Astrocyte of the spinal cord (primary cell): ENCODE measurements around the gene EVI2A.

ENCODE experiments used
- DNase-seq: peaks from one replicate; pipeline ENCODE4 v3.0.0; 2011; ENCODE audit warnings: low read depth, low spot score
- H3K4me3 ChIP-seq: 2 replicates; pipeline ENCODE4 v1.5.1; 2011; ENCODE audit warnings: low read depth, mild to moderate bottlenecking, low read length, moderate library complexity
- in situ Hi-C: cut with HindIII; loops from 2 replicates; pipeline ENCODE4 v1.10.0; 2017; ENCODE audit warnings: low sequenced_read_pairs
- TF ChIP-seq, protein P1 (sequence below): IDR thresholded peaks from 2 replicates; pipeline ENCODE4 v1.5.1; 2012; ENCODE audit warnings: low read depth, mild to moderate bottlenecking, low read length, inconsistent platforms

EVI2A gene

DNA sequence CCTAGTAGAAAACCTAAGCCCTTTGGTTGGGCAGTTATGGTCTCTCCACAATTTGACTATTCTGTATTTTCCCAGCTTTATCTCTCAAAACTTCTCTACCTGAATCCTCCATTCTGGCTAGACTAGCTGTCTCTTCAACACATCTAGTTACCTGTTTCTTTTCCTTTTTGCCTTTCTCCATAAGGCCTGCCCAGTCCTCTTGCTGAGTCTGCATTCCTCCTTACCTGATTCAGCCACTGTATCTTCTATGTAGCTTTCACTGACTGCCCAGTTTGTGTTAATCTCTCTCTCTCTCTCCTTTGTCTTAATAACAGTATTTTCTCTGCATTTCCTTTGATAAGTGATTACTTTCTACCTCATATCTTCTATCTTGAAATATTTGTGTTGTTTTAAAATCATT, 2.1 kb upstream of the EVI2A start:
- no peak for DNase-seq
- in situ Hi-C loops, result no loop called here
- TF ChIP-seq, protein P1, sequence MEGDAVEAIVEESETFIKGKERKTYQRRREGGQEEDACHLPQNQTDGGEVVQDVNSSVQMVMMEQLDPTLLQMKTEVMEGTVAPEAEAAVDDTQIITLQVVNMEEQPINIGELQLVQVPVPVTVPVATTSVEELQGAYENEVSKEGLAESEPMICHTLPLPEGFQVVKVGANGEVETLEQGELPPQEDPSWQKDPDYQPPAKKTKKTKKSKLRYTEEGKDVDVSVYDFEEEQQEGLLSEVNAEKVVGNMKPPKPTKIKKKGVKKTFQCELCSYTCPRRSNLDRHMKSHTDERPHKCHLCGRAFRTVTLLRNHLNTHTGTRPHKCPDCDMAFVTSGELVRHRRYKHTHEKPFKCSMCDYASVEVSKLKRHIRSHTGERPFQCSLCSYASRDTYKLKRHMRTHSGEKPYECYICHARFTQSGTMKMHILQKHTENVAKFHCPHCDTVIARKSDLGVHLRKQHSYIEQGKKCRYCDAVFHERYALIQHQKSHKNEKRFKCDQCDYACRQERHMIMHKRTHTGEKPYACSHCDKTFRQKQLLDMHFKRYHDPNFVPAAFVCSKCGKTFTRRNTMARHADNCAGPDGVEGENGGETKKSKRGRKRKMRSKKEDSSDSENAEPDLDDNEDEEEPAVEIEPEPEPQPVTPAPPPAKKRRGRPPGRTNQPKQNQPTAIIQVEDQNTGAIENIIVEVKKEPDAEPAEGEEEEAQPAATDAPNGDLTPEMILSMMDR, result no peak
- no peak overlapping the region for H3K4me3 ChIP-seq

DNA sequence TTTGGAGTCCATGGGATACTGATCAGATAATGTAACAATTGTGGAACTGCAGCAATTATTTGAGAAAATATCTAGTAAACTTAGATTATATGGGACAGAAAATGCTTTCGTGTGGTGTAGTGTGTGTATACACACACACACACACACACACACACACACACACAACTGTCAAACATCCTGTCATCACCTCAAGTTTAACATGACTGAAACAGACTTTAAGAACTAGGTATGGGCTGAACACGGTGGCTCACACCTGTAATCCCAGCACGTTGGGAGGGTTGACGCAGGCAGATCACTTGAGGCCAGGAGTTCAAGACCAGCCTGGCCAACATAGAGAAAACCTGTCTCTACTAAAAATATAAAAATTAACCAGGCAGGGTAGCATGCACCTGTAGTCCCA, 544 bp upstream of the EVI2A start:
- H3K4me3 ChIP-seq, result no peak overlapping the region
- in situ Hi-C loops, result no loop called here
- no peak for DNase-seq
- TF ChIP-seq, protein P1, result no peak

DNA sequence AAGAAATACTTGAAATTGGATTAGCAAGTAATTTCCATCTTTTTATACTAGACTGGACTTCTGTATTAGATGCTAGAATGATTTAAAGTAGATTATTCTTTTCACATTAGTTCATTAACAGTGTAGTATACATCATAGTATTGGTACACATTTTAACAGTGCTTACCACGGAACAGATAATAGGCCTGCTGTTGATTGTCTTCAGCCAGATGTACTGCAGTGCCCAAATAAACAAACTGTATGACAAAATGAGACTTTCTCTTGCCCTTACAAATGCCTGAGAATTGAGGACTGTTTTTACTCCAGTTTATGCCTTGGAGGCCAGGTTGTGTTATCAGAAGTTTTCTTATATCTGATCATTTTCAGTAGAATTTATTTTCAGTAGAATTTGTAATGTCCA, 631 bp downstream of the EVI2A start:
- TF ChIP-seq, protein P1, result no peak
- peak overlapping the region; percentile 6 for H3K4me3 ChIP-seq
- peak; percentile 37 for DNase-seq
- in situ Hi-C loops, result no loop called here

DNA sequence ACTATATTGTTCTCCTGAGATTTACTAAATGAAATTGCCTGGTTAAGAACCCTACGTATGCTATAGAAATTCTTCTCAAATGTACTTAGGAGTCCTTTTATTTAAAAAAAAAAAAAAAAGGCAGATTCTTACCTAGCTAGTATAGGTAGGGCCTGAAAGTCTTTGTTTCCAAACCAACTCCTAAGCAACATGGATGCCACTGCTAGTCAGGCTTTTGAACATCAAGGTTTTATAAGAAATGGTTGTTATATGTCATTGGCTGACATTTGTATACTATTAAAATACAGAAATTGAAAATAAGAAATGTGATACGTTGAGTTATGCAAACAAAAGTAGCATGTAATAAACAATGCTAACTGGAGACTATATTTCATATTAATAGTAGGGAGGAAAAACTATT, 1.2 kb downstream of the EVI2A start:
- DNase-seq, result no peak
- in situ Hi-C loops, result no loop called here
- H3K4me3 ChIP-seq, result no peak overlapping the region
- TF ChIP-seq, protein P1, result no peak

DNA sequence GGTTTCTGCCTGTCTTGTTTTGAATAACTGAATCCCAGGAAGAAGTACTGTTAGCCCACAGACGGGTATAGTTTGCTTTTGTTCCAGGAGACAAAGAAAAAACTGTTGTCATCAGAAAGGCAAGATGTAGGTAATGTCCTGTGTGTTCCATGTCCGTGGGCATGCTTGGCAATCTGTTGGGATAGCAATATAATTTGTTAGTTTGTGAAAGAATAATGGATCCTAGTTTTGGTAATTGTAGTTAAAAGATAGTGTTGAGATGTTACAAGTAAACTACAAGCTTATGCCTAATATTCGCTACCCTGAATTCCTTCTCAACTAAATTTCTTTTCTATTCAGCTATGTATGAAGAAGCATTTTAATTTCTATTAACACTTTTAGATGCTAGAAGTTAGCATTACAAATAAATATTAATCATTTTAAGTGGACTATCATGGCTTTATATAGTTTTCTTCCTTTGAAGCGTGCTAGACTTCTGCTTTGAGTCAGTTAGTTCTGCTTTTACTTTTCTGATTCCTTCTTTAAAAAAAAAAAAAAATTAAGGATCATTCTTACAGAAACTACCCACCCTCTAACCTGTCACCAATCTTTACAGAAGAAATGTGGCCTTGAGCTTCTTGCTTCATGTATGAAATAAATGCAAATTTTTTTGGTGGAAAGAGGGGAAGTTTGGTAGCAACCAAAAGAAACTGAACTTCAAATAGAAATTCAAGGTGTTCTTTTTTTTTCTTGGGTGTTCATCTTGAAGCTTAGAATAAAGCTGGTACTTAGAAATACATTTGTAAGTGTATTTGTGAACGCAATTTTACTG, 2.4 kb downstream of the EVI2A start:
- in situ Hi-C loops, result no loop called here
- H3K4me3 ChIP-seq, result no peak overlapping the region
- TF ChIP-seq, protein P1, result no peak
- no peak for DNase-seq

DNA sequence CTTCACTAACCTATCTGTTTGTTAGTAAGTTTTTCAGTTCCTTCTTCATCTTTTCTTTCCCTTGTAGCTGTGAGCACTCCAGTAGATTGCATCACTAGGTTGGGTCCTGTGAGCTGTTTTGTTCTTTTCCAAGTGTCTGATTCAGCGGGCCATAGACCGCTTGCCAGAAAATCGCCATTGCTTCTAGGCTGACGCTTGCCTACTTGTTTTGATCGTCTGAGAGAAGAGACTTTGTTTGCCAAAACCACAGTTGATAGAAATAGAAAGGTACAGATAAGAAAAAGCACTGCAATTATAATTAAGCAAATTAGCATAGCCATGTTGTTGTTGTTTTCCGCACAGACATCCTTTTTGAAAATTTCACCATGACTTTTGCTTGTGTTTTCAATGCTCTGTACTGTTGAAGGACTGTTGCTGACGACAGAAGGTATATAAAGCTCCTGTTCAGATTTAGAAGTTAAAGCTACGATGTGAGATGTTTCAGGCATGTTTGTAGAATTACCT, 3.1 kb downstream of the EVI2A start:
- no peak overlapping the region for H3K4me3 ChIP-seq
- in situ Hi-C loops, result no loop called here
- TF ChIP-seq, protein P1, result no peak
- peak; percentile 92 for DNase-seq
